Stimulated activated CD8-positive, alpha-beta memory T cell treated with anti-CD3 and anti-CD28 coated beads, Interleukin-4, amount 100 ng/mL, for 1 hour (primary cell): ENCODE results near the gene FMNL2.

Experiments
- DNase-seq, 2 donors: peaks; one replicate each; pipeline ENCODE4 v3.0.0-alpha.2; 2020; ENCODE audit warnings: low read depth in 2 of 2, low spot score in 1 of 2

FMNL2 gene

GRCh38 chr2:152572031-152572430 is 237.1 kb downstream of the FMNL2 start:
- no peak for DNase-seq

- no peak for DNase-seq
Observed at GRCh38 chr2:152573168-152573567, 238.2 kb downstream of the FMNL2 start.

GRCh38 chr2:152577579-152577978 is 242.6 kb downstream of the FMNL2 start:
- DNase-seq = no peak

- DNase-seq = no peak
Observed at GRCh38 chr2:152578573-152578972, 243.6 kb downstream of the FMNL2 start.

- no peak for DNase-seq
Observed at GRCh38 chr2:152580714-152581113, 245.7 kb downstream of the FMNL2 start.

GRCh38 chr2:152581360-152581759 is 246.4 kb downstream of the FMNL2 start:
- DNase-seq = no peak

- DNase-seq = no peak
Observed at GRCh38 chr2:152582081-152582480, 247.1 kb downstream of the FMNL2 start.

- no peak for DNase-seq
Observed at GRCh38 chr2:152583512-152584229, 248.7 kb downstream of the FMNL2 start.

- no peak for DNase-seq
Observed at GRCh38 chr2:152584301-152584700, 249.3 kb downstream of the FMNL2 start.

- no peak for DNase-seq
Observed at GRCh38 chr2:152585830-152586484, 251.0 kb downstream of the FMNL2 start.

- DNase-seq = no peak
Observed at GRCh38 chr2:152587187-152587947, 252.4 kb downstream of the FMNL2 start.

- DNase-seq = no peak
Observed at GRCh38 chr2:152588998-152589397, 254.0 kb downstream of the FMNL2 start.

- no peak for DNase-seq
Observed at GRCh38 chr2:152594022-152594766, 259.2 kb downstream of the FMNL2 start.

GRCh38 chr2:152594792-152595191 is 259.8 kb downstream of the FMNL2 start:
- no peak for DNase-seq

GRCh38 chr2:152598975-152599759 is 264.2 kb downstream of the FMNL2 start:
- DNase-seq = no peak

GRCh38 chr2:152600051-152600657 is 265.2 kb downstream of the FMNL2 start:
- DNase-seq = no peak

GRCh38 chr2:152600697-152601096 is 265.7 kb downstream of the FMNL2 start:
- DNase-seq = no peak

GRCh38 chr2:152602750-152603149 is 267.8 kb downstream of the FMNL2 start:
- DNase-seq = no peak

GRCh38 chr2:152603166-152603565 is 268.2 kb downstream of the FMNL2 start:
- no peak for DNase-seq

GRCh38 chr2:152606081-152606480 is 271.1 kb downstream of the FMNL2 start:
- no peak for DNase-seq
